Immature natural killer cell (primary cell): Measurements from ENCODE around the gene ENPP7. TPM values are rescaled to one million over a fixed set of nuclear protein-coding genes. Genes with fewer than 3 reads are reported as not detected.

Experiments
- DNase-seq, 3 donors: peaks; one replicate each; pipeline ENCODE4 v3.0.0; 2022; ENCODE audit warnings: mixed read lengths in 1 of 3
- H3K27ac Mint-ChIP-seq, 6 donors: one replicate each; pipeline ENCODE4 v1.8.0; 2020; ENCODE audit warnings: mixed read lengths in 6 of 6, mild to moderate bottlenecking in 5 of 6, inconsistent platforms in 4 of 6, moderate library complexity in 3 of 6
- H3K27me3 Mint-ChIP-seq, 3 donors: one replicate each; pipeline ENCODE4 v1.8.0; 2020 to 2021; ENCODE audit warnings: low read depth in 3 of 3, mild to moderate bottlenecking in 3 of 3, mixed read lengths in 3 of 3, moderate library complexity in 3 of 3, inconsistent platforms in 1 of 3
- H3K36me3 Mint-ChIP-seq, 3 donors: one replicate each; pipeline ENCODE4 v1.8.0; 2020; ENCODE audit warnings: mixed read lengths in 3 of 3, inconsistent platforms in 2 of 3, mild to moderate bottlenecking in 2 of 3
- H3K4me1 Mint-ChIP-seq, 2 donors: one replicate each; pipeline ENCODE4 v1.8.0; 2020; ENCODE audit warnings: inconsistent platforms in 2 of 2, mild to moderate bottlenecking in 2 of 2, mixed read lengths in 2 of 2, moderate library complexity in 1 of 2
- H3K4me3 Mint-ChIP-seq, 5 donors: one replicate each; pipeline ENCODE4 v1.8.0; 2020; ENCODE audit warnings: mild to moderate bottlenecking in 5 of 5, mixed read lengths in 5 of 5, inconsistent platforms in 3 of 5, moderate library complexity in 3 of 5
- H3K9me3 Mint-ChIP-seq, 6 donors: one replicate each; pipeline ENCODE4 v1.8.0; 2020; ENCODE audit warnings: mild to moderate bottlenecking in 6 of 6, mixed read lengths in 6 of 6, inconsistent platforms in 4 of 6, moderate library complexity in 3 of 6
- polyA plus RNA-seq, 3 donors: library from polyadenylated mRNA; unstranded; fragments of 300-500 nt; fragmentation: Illumina TruSeq; gene quantifications; one replicate each; pipeline ENCODE4 v1.2.3, GENCODE V29; 2021

ENPP7 gene
- polyA plus RNA-seq, 3 donors from 2014 or later, result 0.16 to 0.22 TPM; not detected in 1

DNA sequence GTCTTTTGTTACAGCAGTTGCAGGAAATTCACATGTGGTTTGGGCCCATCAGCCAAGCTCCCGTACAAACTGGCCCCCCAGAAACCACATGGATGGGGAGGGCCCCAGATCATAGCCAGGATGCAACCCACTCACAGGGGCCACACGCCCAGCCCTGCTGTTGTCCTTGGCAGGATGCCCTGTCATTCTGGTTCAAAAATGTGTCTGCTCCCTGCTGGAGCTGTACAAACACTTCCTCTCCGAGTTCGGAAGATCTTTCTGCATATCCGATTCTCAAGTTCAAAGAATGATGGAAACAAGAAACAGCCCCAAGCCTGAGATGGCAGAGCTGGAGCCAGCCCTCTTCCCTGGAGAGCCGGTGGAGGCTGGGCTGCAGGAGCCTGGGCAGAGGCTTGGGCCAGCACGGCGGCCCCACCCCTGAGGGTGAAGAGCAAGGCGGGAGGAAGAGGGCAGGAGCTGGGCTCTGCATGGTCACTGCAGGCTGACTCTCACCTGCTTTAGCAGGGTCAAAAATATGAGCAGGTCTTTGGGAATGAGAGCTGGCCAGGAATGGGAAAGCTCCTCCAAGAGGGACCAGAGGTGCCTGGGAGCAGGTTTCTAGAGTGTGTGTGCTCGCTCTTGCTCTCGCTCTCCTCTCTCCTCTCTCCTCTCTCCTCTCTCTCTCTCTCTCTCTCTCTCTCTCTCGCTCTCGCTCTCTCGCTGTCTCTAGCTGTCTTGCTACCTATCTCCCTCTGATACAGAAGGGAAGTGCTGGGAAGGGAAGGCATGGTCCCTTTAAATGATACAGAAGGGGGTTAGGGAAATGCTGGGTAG lies 34.7 kb upstream of the ENPP7 start:
- Mint-ChIP-seq H3K27me3 (peaks cover 6 to 30% (median 9%) of the 10 kb centered on the region in 3 donors), H3K4me3 (no peak overlapping the region), H3K9me3 (peaks cover 0 to 3% (median 0%) of the 10 kb centered on the region in 6 donors), H3K4me1 (no peaks in the 10 kb centered on the region), H3K36me3 (no peaks in the 10 kb centered on the region), H3K27ac (no peak overlapping the region)
- DNase-seq, result no peak

DNA sequence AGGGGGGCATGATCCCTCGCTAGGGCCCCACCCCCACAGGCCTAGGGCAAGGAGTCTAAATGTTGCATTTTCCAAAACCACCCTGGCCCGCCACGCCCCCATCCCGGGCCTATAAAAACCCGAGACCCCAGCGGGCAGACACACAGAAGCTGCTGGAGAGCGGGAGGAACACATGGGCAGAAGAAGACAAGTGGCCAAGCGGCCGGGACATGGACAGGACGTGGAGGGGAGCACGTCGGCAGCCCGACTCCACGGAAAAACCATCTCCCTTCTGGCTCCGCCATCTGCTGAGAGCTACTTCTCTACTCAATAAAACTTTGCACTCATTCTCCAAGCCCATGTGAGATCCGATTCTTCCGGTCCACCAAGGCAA lies 34.1 kb upstream of the ENPP7 start:
- no peaks in the 10 kb centered on the region for H3K36me3 Mint-ChIP-seq
- H3K27ac Mint-ChIP-seq, result no peak overlapping the region
- H3K9me3 Mint-ChIP-seq, result peaks cover 0 to 3% (median 0%) of the 10 kb centered on the region in 6 donors
- H3K4me1 Mint-ChIP-seq, result no peaks in the 10 kb centered on the region
- no peak for DNase-seq
- H3K4me3 Mint-ChIP-seq, result no peak overlapping the region
- peaks cover 5 to 30% (median 9%) of the 10 kb centered on the region in 3 donors for H3K27me3 Mint-ChIP-seq

DNA sequence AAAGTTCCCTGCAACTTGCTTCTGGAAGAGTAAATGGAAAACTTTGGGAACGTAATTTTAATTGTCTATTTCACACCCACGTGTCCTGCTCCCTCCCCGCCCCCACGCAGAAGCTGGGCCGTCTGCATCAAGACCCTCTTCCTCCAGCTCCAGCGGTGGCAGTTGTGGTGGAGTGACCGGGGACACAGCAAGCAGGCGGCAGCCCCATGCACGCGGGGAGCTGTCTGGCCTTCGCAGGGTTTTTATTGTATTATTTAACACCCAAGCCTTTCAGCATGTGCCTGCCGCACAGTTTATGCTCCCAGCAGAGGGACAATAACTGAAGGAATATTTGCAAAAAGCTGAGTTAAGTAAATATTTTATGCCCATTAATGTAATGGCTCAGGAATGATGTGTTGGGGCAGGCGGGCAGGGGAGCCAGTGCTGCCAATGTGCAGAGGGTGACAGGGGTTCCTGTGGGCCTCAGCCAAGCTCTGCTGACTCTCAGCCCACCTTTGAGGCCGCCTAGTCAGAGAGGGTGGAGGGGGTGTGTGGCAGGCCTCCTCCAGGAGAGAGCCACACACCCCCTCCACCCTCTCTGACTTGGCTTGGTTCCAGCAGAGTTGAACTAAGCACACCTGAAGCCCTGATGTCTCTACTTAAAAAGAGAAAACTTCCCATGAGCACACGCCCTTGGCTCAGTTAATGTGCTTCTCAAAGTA lies 32.4 kb upstream of the ENPP7 start:
- H3K4me1 Mint-ChIP-seq, result no peaks in the 10 kb centered on the region
- no peak overlapping the region for H3K27ac Mint-ChIP-seq
- H3K27me3 Mint-ChIP-seq, result peaks cover 4 to 23% (median 11%) of the 10 kb centered on the region in 3 donors
- no peak for DNase-seq
- H3K4me3 Mint-ChIP-seq, result no peak overlapping the region
- H3K9me3 Mint-ChIP-seq, result peaks cover 0 to 3% (median 0%) of the 10 kb centered on the region in 6 donors
- no peaks in the 10 kb centered on the region for H3K36me3 Mint-ChIP-seq

DNA sequence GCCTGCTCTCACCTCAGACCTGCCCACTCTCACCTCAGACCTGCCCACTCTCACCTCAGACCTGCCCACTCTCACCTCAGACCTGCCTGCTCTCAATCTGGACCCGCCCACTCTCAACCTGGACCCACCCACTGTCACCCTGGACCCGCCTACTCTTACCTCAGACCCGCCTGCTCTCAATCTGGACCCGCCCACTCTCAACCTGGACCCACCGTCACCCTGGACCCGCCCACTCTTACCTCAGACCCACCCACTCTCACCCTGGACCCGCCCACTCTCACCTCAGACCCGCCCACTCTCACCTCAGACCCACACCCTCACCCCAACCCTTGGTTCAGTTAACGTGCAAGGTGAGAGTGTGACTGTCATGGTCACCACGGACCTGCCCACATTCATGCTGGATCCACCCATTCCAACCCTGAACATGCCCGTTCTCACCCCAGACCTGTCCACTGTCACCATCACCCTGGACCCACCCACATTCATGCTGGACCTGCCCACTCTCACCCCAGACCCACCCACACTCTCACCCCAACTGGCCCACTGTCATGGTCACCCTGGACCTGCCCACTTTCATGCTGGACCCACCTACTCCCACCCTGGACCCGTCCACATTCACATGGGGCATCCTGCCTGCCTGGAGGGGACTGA lies 31.2 kb upstream of the ENPP7 start:
- Mint-ChIP-seq H3K4me3 (no peak overlapping the region), H3K36me3 (no peaks in the 10 kb centered on the region), H3K9me3 (no peaks in the 10 kb centered on the region), H3K27me3 (peaks cover 6 to 26% (median 13%) of the 10 kb centered on the region in 3 donors), H3K4me1 (no peaks in the 10 kb centered on the region), H3K27ac (no peak overlapping the region)
- DNase-seq, result no peak

DNA sequence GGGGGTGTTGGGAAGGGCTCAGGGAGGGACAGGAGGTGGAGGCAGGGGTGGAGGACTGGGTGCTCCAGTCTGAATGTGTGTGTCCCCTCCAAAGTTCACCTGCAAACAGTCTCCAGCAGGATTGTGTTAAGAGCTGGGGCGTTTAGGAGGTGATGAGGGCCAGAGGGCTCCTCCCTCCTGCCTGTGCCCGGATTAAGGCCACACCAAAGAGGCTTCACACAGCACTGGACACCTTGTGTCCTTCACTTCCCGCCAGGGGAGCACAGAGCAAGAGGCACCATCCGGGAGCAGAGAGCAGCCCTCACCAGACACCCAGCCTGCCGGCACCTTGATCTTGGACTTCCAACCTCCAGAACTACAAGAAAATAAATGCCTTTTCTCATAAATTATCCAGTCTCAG lies 30.2 kb upstream of the ENPP7 start:
- H3K27ac Mint-ChIP-seq, result no peak overlapping the region
- no peaks in the 10 kb centered on the region for H3K4me1 Mint-ChIP-seq
- H3K9me3 Mint-ChIP-seq, result no peaks in the 10 kb centered on the region
- H3K27me3 Mint-ChIP-seq, result peaks cover 6 to 26% (median 12%) of the 10 kb centered on the region in 3 donors
- no peak for DNase-seq
- no peak overlapping the region for H3K4me3 Mint-ChIP-seq
- H3K36me3 Mint-ChIP-seq, result no peaks in the 10 kb centered on the region

DNA sequence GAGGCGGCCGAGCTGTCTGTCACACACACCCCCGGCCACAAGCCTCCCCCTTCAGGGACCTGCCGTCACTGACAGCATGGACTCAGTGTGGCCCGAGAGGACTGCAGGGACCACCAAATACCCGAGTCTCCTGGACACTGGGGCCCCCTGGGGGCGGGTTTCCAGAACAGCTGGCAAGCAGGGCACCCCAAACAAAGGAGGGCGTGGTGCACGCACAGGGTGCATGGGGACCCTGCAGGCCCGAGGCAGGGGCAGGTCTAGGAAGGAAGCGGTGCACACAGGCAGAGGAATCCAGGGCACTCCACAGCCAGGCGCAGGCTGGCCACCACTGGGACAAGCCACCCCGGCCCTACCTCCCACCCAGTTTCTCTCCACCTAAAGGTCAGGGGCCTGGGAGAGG lies 28.7 kb upstream of the ENPP7 start:
- no peaks in the 10 kb centered on the region for H3K4me1 Mint-ChIP-seq
- no peak overlapping the region for H3K27ac Mint-ChIP-seq
- no peak for DNase-seq
- peaks cover 6 to 17% (median 8%) of the 10 kb centered on the region in 3 donors for H3K27me3 Mint-ChIP-seq
- H3K9me3 Mint-ChIP-seq, result no peaks in the 10 kb centered on the region
- H3K36me3 Mint-ChIP-seq, result no peaks in the 10 kb centered on the region
- H3K4me3 Mint-ChIP-seq, result no peak overlapping the region

DNA sequence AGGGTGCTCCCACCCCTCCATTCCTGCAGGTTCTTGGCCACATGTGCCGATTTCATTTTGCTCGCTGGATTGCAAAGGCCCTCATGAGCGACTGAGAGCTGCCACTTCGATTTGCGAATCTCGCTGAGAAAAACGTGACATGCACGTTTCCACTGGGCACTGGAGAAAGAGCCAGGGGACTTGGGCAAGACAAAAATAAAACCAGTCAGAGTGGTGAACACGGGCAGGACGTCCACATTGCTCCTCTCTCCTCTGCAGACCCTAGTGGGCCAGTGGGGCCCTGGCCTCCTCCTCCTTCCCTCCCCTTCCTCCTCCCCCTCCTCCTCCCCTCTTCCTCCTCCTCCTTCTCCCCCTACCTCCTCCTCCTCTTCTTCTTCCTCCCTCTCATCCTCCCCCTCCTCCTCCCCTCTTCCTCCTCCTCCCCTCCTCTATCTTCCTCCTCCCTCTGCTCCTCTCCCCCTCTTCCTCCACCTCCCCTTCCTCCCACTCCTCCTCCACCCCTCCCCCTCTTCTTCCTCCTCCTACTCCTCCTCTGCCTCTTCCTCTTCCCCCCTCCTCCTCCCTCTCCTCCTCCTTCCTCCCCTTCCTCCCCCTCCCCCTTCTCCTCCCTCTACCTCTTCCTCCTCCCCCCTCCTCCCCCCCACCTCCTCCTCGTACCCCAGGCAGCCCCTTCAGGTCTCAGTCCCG lies 28.1 kb upstream of the ENPP7 start:
- H3K27me3 Mint-ChIP-seq, result peaks cover 2 to 12% (median 5%) of the 10 kb centered on the region in 3 donors
- DNase-seq, result no peak
- H3K4me1 Mint-ChIP-seq, result no peaks in the 10 kb centered on the region
- H3K27ac Mint-ChIP-seq, result no peak overlapping the region
- H3K9me3 Mint-ChIP-seq, result no peaks in the 10 kb centered on the region
- H3K4me3 Mint-ChIP-seq, result no peak overlapping the region
- H3K36me3 Mint-ChIP-seq, result no peaks in the 10 kb centered on the region

DNA sequence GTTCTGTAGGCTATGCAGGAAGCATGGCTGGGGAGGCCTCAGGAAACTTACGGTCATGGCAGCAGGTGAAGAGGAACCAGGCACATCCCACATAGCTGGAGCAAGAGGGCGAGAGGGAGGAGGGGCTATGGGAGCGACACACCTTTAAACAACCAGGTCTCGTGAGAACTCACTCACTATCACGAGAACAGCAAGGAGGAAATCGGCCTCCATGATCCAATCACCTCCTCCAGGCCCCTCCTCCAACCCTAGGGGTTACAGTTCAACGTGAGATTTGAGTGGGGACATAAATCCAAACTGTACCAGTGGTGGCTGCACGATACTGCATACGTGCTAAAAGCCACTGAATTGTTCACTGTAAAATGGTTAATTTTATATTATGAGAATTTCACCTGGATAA lies 26.1 kb upstream of the ENPP7 start:
- Mint-ChIP-seq H3K4me1 (peaks cover 0 to 2% of the 10 kb centered on the region in 2 donors), H3K36me3 (no peaks in the 10 kb centered on the region), H3K4me3 (no peak overlapping the region), H3K27ac (no peak overlapping the region), H3K27me3 (peaks cover 1 to 5% (median 5%) of the 10 kb centered on the region in 3 donors), H3K9me3 (no peaks in the 10 kb centered on the region)
- no peak for DNase-seq

DNA sequence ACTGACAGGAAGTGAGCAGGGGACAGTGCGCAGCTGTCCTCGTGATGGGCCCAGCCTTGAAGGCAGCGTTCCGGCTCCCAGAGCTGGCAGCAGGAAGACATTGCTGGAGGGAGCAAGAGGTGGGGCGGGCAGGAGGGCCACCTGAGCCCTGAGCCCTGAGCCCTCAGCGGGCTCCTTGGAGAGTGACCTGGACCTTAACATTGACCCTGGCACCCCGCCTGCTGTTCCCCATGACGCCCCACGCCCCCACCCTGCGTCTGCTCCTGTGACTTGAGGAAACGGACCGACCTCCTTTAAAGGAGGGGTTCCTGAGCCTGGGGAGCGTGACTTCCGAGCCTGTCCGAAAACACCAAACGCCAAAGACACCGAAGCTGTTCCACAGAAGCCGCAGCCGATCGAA lies 25.1 kb upstream of the ENPP7 start:
- Mint-ChIP-seq H3K27me3 (peaks cover 1 to 4% (median 3%) of the 10 kb centered on the region in 3 donors), H3K4me1 (peaks cover 0 to 2% of the 10 kb centered on the region in 2 donors), H3K9me3 (no peaks in the 10 kb centered on the region), H3K27ac (no peak overlapping the region), H3K36me3 (no peaks in the 10 kb centered on the region), H3K4me3 (no peak overlapping the region)
- no peak for DNase-seq

DNA sequence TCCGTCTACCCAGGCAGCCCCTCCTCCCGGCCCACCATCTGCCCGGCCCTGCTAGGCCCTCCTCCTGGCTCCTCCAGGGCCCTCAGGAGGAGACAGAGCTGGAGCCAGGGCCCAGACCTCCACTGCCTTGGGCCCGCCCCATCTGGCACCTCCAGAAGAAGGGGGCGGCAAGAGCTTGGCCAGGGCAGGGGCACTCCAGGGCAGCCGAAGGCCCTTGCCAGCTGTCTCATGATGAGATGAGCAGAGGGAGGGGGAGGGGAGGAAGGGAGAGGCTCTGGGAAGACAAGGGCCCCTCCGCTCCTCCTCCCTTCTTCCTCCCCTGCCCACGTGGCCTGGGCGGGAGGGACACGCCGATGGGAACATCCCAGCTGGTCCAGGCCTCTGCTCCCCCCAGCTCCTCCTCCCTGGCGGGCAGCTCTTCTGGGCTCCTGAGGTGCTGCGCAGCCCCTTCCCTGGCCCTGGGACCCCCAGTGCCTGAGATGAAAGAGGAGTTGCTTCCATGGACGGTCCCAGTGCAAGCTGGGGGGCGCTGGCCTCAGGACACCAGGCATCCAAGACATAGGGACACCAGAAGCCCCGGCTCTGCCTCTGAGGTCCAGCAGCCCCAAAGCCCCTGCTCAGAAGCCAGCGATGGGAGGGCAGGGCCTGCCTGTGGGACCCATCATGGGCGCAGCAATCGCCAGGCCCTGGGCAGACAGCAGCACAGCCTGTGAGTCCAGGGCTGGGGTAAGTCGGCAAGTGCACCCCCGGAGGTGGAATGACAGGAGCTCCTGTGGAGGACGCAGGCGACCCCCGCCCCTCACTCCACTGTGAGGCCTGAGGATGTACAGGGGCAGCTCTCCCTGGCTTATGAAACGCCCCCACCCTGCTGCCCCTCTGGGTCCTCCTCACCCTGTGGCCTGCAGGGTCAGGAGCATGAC lies 23.6 kb upstream of the ENPP7 start:
- no peaks in the 10 kb centered on the region for H3K36me3 Mint-ChIP-seq
- peaks cover 0 to 2% (median 0%) of the 10 kb centered on the region in 6 donors for H3K9me3 Mint-ChIP-seq
- no peak for DNase-seq
- no peak overlapping the region for H3K27ac Mint-ChIP-seq
- H3K4me1 Mint-ChIP-seq, result peaks cover 0 to 2% of the 10 kb centered on the region in 2 donors
- peaks cover 1 to 11% (median 1%) of the 10 kb centered on the region in 3 donors for H3K27me3 Mint-ChIP-seq
- no peak overlapping the region for H3K4me3 Mint-ChIP-seq

DNA sequence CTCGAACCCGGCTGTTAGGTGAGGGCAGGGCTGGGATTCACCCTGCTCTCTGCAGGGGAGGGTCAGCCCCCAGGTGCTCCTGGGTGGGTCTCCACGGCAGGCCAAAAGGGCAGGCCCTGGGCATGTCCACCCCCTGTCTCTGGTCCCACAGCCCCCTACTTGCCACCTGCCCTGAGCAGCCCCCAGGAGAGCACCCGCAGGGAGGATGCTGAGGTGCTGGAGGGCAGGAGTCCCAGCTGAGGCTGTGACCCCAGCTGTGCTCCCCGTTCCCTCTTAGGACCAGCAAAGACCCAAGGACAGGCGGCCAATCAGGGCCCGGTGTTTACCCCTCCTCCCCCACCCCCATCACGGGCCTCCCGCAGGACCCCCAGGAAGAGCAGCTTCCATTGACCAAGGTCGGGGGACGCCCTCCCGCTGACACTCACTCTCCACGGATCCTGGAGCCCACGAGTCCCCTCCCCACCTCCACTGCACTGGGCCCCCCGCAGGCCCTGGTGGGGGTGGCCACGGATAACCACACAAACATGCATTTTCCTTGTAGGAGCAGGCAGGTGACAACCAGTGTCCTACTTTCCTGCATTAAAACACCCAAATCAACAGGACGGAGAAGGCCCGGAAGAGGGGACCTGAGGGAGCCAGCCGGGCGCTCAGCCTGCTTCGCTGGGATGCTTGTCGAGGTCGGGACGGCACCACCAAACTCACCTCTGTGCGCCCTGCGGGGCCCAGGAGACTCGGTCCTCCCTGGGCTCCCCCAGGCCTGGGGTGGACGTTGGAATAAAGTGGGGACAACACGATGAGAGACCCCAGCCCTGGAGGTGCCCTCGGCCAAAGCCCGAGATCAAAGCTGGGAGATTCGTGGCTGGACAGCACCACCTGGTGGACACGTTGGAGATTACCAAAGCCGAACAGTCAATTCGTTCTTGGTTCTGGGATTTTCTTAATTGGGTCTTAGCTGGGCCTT lies 22.5 kb upstream of the ENPP7 start:
- Mint-ChIP-seq H3K4me3 (peak overlapping the region; percentile 13 to 58 (median 49)), H3K9me3 (peaks cover 0 to 2% (median 0%) of the 10 kb centered on the region in 6 donors), H3K27me3 (peaks cover 1 to 11% (median 1%) of the 10 kb centered on the region in 3 donors), H3K4me1 (peaks cover 0 to 2% of the 10 kb centered on the region in 2 donors), H3K27ac (no peak overlapping the region), H3K36me3 (no peaks in the 10 kb centered on the region)
- peak; percentile 46 to 48 (median 48) for DNase-seq

DNA sequence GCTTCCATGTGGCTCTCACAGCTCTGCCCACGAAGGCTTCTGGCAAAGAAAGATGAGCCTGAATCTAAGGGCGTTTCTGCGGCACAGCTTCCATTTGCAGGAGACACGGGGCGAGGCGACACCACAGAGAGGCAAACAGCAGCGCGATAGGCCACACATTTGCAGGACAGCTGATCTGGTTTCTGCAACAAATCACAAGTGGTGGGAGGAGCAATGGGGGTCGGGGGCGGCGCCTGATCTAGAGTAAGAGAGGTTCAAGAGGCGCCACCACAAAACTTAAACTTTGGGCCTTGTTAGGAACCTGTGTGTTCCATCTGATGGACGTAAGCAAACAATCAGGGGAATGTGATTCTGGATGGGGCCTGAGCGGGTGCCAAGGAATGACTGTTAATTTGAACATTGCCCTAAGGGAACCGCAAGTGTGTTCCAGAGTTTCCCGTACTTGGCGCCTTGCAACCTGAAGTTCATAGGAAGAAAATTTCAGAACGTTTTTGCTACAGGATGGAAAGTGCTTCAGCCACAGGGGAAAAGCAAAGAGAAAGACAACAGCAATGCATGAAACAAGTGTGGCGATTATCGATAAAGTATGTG lies 18.9 kb upstream of the ENPP7 start:
- Mint-ChIP-seq H3K9me3 (peaks cover 0 to 2% (median 0%) of the 10 kb centered on the region in 6 donors), H3K4me1 (peaks cover 0 to 2% of the 10 kb centered on the region in 2 donors), H3K36me3 (no peaks in the 10 kb centered on the region), H3K27ac (no peak overlapping the region), H3K4me3 (no peak overlapping the region), H3K27me3 (peaks cover 0 to 8% (median 0%) of the 10 kb centered on the region in 3 donors)
- DNase-seq, result no peak
